Right lobe of liver (tissue), 6 donors: ENCODE data around the gene DNAJC9. TPM values are rescaled to one million over a fixed set of nuclear protein-coding genes. Genes with fewer than 3 reads are reported as not detected.

Experiments
- ATAC-seq, 4 donors: fragments of 200-7000 bp; cut with Tn5 transposase; one replicate each; pipeline ENCODE4 v1.9.1; 2020; ENCODE audit warnings: mild to moderate bottlenecking in 4 of 4, moderate library complexity in 4 of 4
- DNase-seq, 3 donors: peaks; one replicate each; pipeline ENCODE4 v3.0.0-alpha.2; 2020
- H3K27ac ChIP-seq, 3 donors: fragments of 200-600 bp; one replicate each; pipeline ENCODE4 v1.8.0; 2022
- H3K27me3 ChIP-seq, 2 donors: fragments of 200-600 bp; one replicate each; pipeline ENCODE4 v1.8.0; 2022
- H3K36me3 ChIP-seq, 4 donors: fragments of 200-600 bp; sonication (generic) in 1 of 4; one replicate each; pipeline versions ENCODE4 v1.5.1 to v1.8.0; 2017 to 2022; ENCODE audit warnings: control low read depth in 1 of 4
- H3K4me1 ChIP-seq, 4 donors: fragments of 200-600 bp; sonication (generic) in 1 of 4; one replicate each; pipeline versions ENCODE4 v1.5.1 to v1.8.0; 2017 to 2022; ENCODE audit warnings: control low read depth in 1 of 4
- H3K4me3 ChIP-seq, 3 donors: fragments of 200-600 bp; one replicate each; pipeline ENCODE4 v1.8.0; 2022
- H3K9me3 ChIP-seq, 4 donors: fragments of 200-600 bp; sonication (generic) in 1 of 4; one replicate each; pipeline versions ENCODE4 v1.5.1 to v1.8.0; 2017 to 2022; ENCODE audit warnings: control low read depth in 1 of 4
- CTCF ChIP-seq, 4 donors: fragments of 200-600 bp in 3 of 4; fragments of 450-650 bp in 1 of 4; IDR thresholded peaks; one replicate each; pipeline versions ENCODE4 v1.5.1 to v1.8.0; 2016 to 2022; ENCODE audit warnings: antibody characterized with exemption in 4 of 4, mild to moderate bottlenecking in 2 of 4
- POLR2A ChIP-seq: fragments of 450-650 bp; IDR thresholded peaks from one replicate; pipeline ENCODE4 v1.6.1; 2017; ENCODE audit warnings: antibody characterized with exemption, mild to moderate bottlenecking
- WGBS: methylation state at CpG from one replicate; pipeline ENCODE4 v1.1.6; 2018; ENCODE audit warnings: low coverage, low lambda C conversion rate; ENCODE audit not compliant: insufficient coverage; ENCODE audit errors: missing lambda C conversion rate; 5-methylcytosine and 5-hydroxymethylcytosine counted together
- intact Hi-C, 2 donors: fragments of 100-400 bp; cut with DNase I; formaldehyde crosslinking; loops; one replicate each; pipeline versions ENCODE4 v1.11.2 to v1.14.1; 2022
- total RNA-seq, 6 experiments: library from RNA; depleted of rRNA in 2 of 6; stranded (reverse); fragments of >200 nt in 2 of 6; fragmentation: NEBNext Ultra II Directional in 3 of 6; extraction: Animal tissue kit (Norgen Biotek cat#: 25700) in 3 of 6; gene quantifications; one replicate each; pipeline versions ENCODE4 v1.1.0 to v1.2.4, GENCODE V29; 2016 to 2023
- donor health status: DM: no; HTN: yes; CAD: no.
- donor health status: DM: no; HTN: no; CAD: no.
- donor health status: DM: no; HTN: no; CAD: no.
- donor health status: DM: no; HTN: yes; CAD: no.
- donor health status: DM: no; HTN: yes; CAD: no.

DNAJC9 gene
- total RNA-seq, 6 experiments from 2014 or later, result 4.6 to 8.8 (median 5.4) TPM

- intact Hi-C loops, result no loop called here
- Histone ChIP-seq H3K27me3 (no peaks in the 10 kb centered on the region), H3K36me3 (peaks cover 0 to 4% (median 0%) of the 10 kb centered on the region in 4 donors), H3K27ac (peak overlapping the region; percentile 61 to 83 (median 75)), H3K9me3 (no peaks in the 10 kb centered on the region), H3K4me3 (peak overlapping the region; percentile 87 to 94 (median 90)), H3K4me1 (peaks cover 0 to 21% (median 8%) of the 10 kb centered on the region in 4 donors)
- TF ChIP-seq POLR2A (no peak), CTCF (IDR thresholded peaks at IDR 0.05) (no peak)
- ATAC-seq (peak in 1 of 4 donors; percentile 1), DNase-seq (no peak)
- WGBS, result 23% methylated on average over 7 of the region's 23 CpGs
Observed at GRCh38 chr10:73251683-73252444, 4.8 kb upstream of the DNAJC9 start.

GRCh38 chr10:73248259-73248724, 1.2 kb upstream of the DNAJC9 start:
- Histone ChIP-seq H3K4me3 (no peak overlapping the region), H3K4me1 (peaks cover 0 to 23% (median 8%) of the 10 kb centered on the region in 4 donors), H3K9me3 (no peaks in the 10 kb centered on the region), H3K27ac (no peak overlapping the region), H3K27me3 (no peaks in the 10 kb centered on the region), H3K36me3 (peaks cover 0 to 12% (median 2%) of the 10 kb centered on the region in 4 donors)
- intact Hi-C loops, result no loop called here
- WGBS, result 72% methylated on average over 5 of the region's 5 CpGs
- DNase-seq (no peak), ATAC-seq (no peak)
- TF ChIP-seq CTCF (IDR thresholded peaks at IDR 0.05), result no peak
- TF ChIP-seq POLR2A, result no peak

- no peak for ATAC-seq
Observed at GRCh38 chr10:73247509-73248258, 629 bp upstream of the DNAJC9 start.

GRCh38 chr10:73246322-73246645, 771 bp downstream of the DNAJC9 start:
- Histone ChIP-seq H3K36me3 (peaks cover 0 to 17% (median 8%) of the 10 kb centered on the region in 4 donors), H3K27me3 (no peaks in the 10 kb centered on the region), H3K4me3 (peak overlapping the region; percentile 75 to 87 (median 82)), H3K27ac (peak overlapping the region in 2 of 3 donors; percentile 37 to 56), H3K4me1 (peaks cover 0 to 15% (median 3%) of the 10 kb centered on the region in 4 donors), H3K9me3 (no peaks in the 10 kb centered on the region)
- ATAC-seq (no peak), DNase-seq (no peak)
- TF ChIP-seq CTCF (IDR thresholded peaks at IDR 0.05), result no peak
- no peak for TF ChIP-seq POLR2A
- WGBS, result under 1% methylated on average over 8 of the region's 8 CpGs
- intact Hi-C loops, result no loop called here

More at GRCh38 chr10:73247509-73248258, 629 bp upstream of the DNAJC9 start:
- intact Hi-C loops, result no loop called here
- no peak for DNase-seq
- H3K27me3 ChIP-seq, result no peaks in the 10 kb centered on the region
- H3K36me3 ChIP-seq, result peaks cover 0 to 16% (median 4%) of the 10 kb centered on the region in 4 donors
- H3K4me3 ChIP-seq, result peak overlapping the region; percentile 75 to 87 (median 82)
- WGBS, result 24% methylated on average over 4 of the region's 4 CpGs
- TF ChIP-seq POLR2A (no peak), CTCF (IDR thresholded peaks at IDR 0.05) (no peak)
- H3K27ac ChIP-seq, result peak overlapping the region; percentile 37 to 56 (median 47)
- peaks cover 0 to 20% (median 6%) of the 10 kb centered on the region in 4 donors for H3K4me1 ChIP-seq
- H3K9me3 ChIP-seq, result no peaks in the 10 kb centered on the region
